ENCODE data around the gene CYP4F2.
"Not testable (repeated sequence)": the region's sequence is repeated elsewhere in the genome, so short reads cannot be mapped to it uniquely, and the experiment has no call there.

Gene CYP4F2

GRCh38 chr19:15859187-15859586, 38.7 kb downstream of the CYP4F2 start:
- no peak for DNase-seq (ENCODE audit: low read depth in 2 of 2, low spot score in 1 of 2)

GRCh38 chr19:15850385-15850784, 47.5 kb downstream of the CYP4F2 start:
- DNase-seq (ENCODE audit: low read depth in 2 of 2, low spot score in 1 of 2): no peak

GRCh38 chr19:15846923-15847322, 51.0 kb downstream of the CYP4F2 start:
- no peak for DNase-seq (ENCODE audit: low read depth in 2 of 2, low spot score in 1 of 2)

GRCh38 chr19:15843894-15844222, 54.0 kb downstream of the CYP4F2 start:
- not testable (repeated sequence) for DNase-seq (ENCODE audit: low read depth in 2 of 2, low spot score in 1 of 2)

- DNase-seq (ENCODE audit: low read depth in 2 of 2, low spot score in 1 of 2): no peak
Measured at GRCh38 chr19:15843203-15843893, 54.5 kb downstream of the CYP4F2 start.

GRCh38 chr19:15841875-15842569, 55.9 kb downstream of the CYP4F2 start:
- no peak for DNase-seq (ENCODE audit: low read depth in 2 of 2, low spot score in 1 of 2)

GRCh38 chr19:15840833-15841232, 57.0 kb downstream of the CYP4F2 start:
- no peak for DNase-seq (ENCODE audit: low read depth in 2 of 2, low spot score in 1 of 2)

- DNase-seq (ENCODE audit: low read depth in 2 of 2, low spot score in 1 of 2): not testable (repeated sequence)
Measured at GRCh38 chr19:15839888-15840287, 58.0 kb downstream of the CYP4F2 start.

GRCh38 chr19:15838351-15838750, 59.5 kb downstream of the CYP4F2 start:
- DNase-seq (ENCODE audit: low read depth in 2 of 2, low spot score in 1 of 2): no peak

GRCh38 chr19:15837221-15837731, 60.6 kb downstream of the CYP4F2 start:
- no peak for DNase-seq (ENCODE audit: low read depth in 2 of 2, low spot score in 1 of 2)

- DNase-seq (ENCODE audit: low read depth in 2 of 2, low spot score in 1 of 2): peak; percentile 89
Measured at GRCh38 chr19:15836330-15837220, 61.3 kb downstream of the CYP4F2 start.

GRCh38 chr19:15835565-15836329, 62.1 kb downstream of the CYP4F2 start:
- DNase-seq (ENCODE audit: low read depth in 2 of 2, low spot score in 1 of 2): peak; percentile 16 to 37

GRCh38 chr19:15834232-15834631, 63.6 kb downstream of the CYP4F2 start:
- not testable (repeated sequence) for DNase-seq (ENCODE audit: low read depth in 2 of 2, low spot score in 1 of 2)

GRCh38 chr19:15831626-15832025, 66.2 kb downstream of the CYP4F2 start:
- no peak for DNase-seq (ENCODE audit: low read depth in 2 of 2, low spot score in 1 of 2)

GRCh38 chr19:15829786-15830185, 68.1 kb downstream of the CYP4F2 start:
- DNase-seq (ENCODE audit: low read depth in 2 of 2, low spot score in 1 of 2): no peak

- no peak for DNase-seq (ENCODE audit: low read depth in 2 of 2, low spot score in 1 of 2)
Measured at GRCh38 chr19:15829306-15829698, 68.6 kb downstream of the CYP4F2 start.

GRCh38 chr19:15828611-15829305, 69.1 kb downstream of the CYP4F2 start:
- DNase-seq (ENCODE audit: low read depth in 2 of 2, low spot score in 1 of 2): not testable (repeated sequence)

- DNase-seq (ENCODE audit: low read depth in 2 of 2, low spot score in 1 of 2): no peak
Measured at GRCh38 chr19:15828121-15828610, 69.7 kb downstream of the CYP4F2 start.
